GM12801 (cell line): ENCODE results near the gene LCOR.

ENCODE experiments used
- CTCF ChIP-seq: IDR thresholded peaks from one replicate; pipeline ENCODE4 v1.5.1; 2011; ENCODE audit warnings: control low read depth; ENCODE audit not compliant: insufficient read length; ENCODE audit errors: extremely low read depth

Gene LCOR

GRCh38 chr10:96831867-96832720, at the start of gene LCOR:
LCOR (plus strand) TSS chr10:96832298; CDS start chr10:96949058, 116,760 bp downstream.
- no peak for TF ChIP-seq CTCF

- no peak for TF ChIP-seq CTCF
Measured at GRCh38 chr10:96784253-96784652, 47.8 kb upstream of the LCOR start.

GRCh38 chr10:96789571-96790108, 42.5 kb upstream of the LCOR start:
- no peak for TF ChIP-seq CTCF

GRCh38 chr10:96791902-96792301, 40.2 kb upstream of the LCOR start:
- no peak for TF ChIP-seq CTCF

- TF ChIP-seq CTCF = no peak
Measured at GRCh38 chr10:96794836-96795733, 37.0 kb upstream of the LCOR start.

- no peak for TF ChIP-seq CTCF
Measured at GRCh38 chr10:96797485-96797884, 34.6 kb upstream of the LCOR start.

GRCh38 chr10:96803288-96803664, 28.8 kb upstream of the LCOR start:
- no peak for TF ChIP-seq CTCF
